K562 (cell line): ENCODE measurements around the gene PMPCA. TPM values are rescaled to one million over a fixed set of nuclear protein-coding genes. Genes with fewer than 3 reads are reported as not detected.

Experiments
- ARID1B ChIP-seq: fragments of 450-650 bp; IDR thresholded peaks from 2 replicates; pipeline ENCODE4 v1.6.1; 2016; ENCODE audit warnings: antibody characterized with exemption, mild to moderate bottlenecking, inconsistent platforms
- ARID3B ChIP-seq: fragments of 250-450 bp; sonication (Bioruptor Pico); IDR thresholded peaks from 2 replicates; pipeline ENCODE4 v1.4.0; 2020; ENCODE audit warnings: borderline replicate concordance
- CBX1 ChIP-seq: sonication (generic); IDR thresholded peaks from 2 replicates; pipeline ENCODE4 v1.6.1; 2016; ENCODE audit warnings: antibody characterized with exemption, low read depth, mild to moderate bottlenecking
- CCNT2 ChIP-seq: IDR thresholded peaks from 2 replicates; pipeline ENCODE4 v1.6.1; 2011; ENCODE audit warnings: borderline replicate concordance, low read depth, mild to moderate bottlenecking, moderate library complexity, mixed read lengths, low read length; ENCODE audit not compliant: insufficient read length; ENCODE audit errors: extremely low read depth
- DNMT1 ChIP-seq: fragments of 450-650 bp; IDR thresholded peaks from 2 replicates; pipeline ENCODE4 v1.6.1; 2016; ENCODE audit warnings: antibody characterized with exemption, mild to moderate bottlenecking
- ERF ChIP-seq: fragments of 450-650 bp; formaldehyde crosslinking; IDR thresholded peaks from 2 replicates; pipeline ENCODE4 v1.4.0; 2020; ENCODE audit warnings: mild to moderate bottlenecking, mixed read lengths
- ETV1 ChIP-seq: fragments of 450-650 bp; conservative IDR thresholded peaks from 2 replicates; pipeline ENCODE4 v1.6.1; 2016; ENCODE audit warnings: missing genetic modification characterization, control low read depth, low read depth, missing compliant biosample characterization
- HDAC2 ChIP-seq: fragments of 450-650 bp; IDR thresholded peaks from 2 replicates; pipeline ENCODE4 v1.6.1; 2016; ENCODE audit warnings: mild to moderate bottlenecking
- HLTF ChIP-seq: fragments of 450-650 bp; IDR thresholded peaks from 2 replicates; pipeline ENCODE4 v1.6.1; 2016
- MAX ChIP-seq: sonication (generic); formaldehyde crosslinking; IDR thresholded peaks from 2 replicates; pipeline ENCODE4 v1.9.0; 2022; ENCODE audit warnings: mild to moderate bottlenecking, missing genetic modification reagents
- MAZ ChIP-seq, 2 experiments: fragments of 450-650 bp in 1 of 2; sonication (generic) in 1 of 2; formaldehyde crosslinking; IDR thresholded peaks in 1 of 2; conservative IDR thresholded peaks in 1 of 2; 2 replicates each; pipeline versions ENCODE4 v1.4.0 to v1.5.0; 2020; ENCODE audit warnings: mild to moderate bottlenecking in 1 of 2, missing genetic modification reagents in 1 of 2
- SIN3A ChIP-seq, 2 experiments: fragments of 150-350 bp in 1 of 2; IDR thresholded peaks; 2 replicates each; pipeline ENCODE4 v1.6.1; 2011 to 2016; ENCODE audit warnings: borderline replicate concordance in 2 of 2, low read depth in 2 of 2, low read length in 2 of 2, mild to moderate bottlenecking in 2 of 2, moderate library complexity in 2 of 2; ENCODE audit not compliant: control insufficient read depth in 1 of 2
- SOX6 ChIP-seq: fragments of 450-650 bp; IDR thresholded peaks from 2 replicates; pipeline ENCODE4 v1.6.1; 2014; ENCODE audit warnings: mild to moderate bottlenecking
- SP2 ChIP-seq: IDR thresholded peaks from 2 replicates; pipeline ENCODE4 v1.6.1; 2011; ENCODE audit warnings: mild to moderate bottlenecking, low read depth, low read length, moderate library complexity; ENCODE audit not compliant: poor library complexity, severe bottlenecking; ENCODE audit errors: extremely low read depth
- SPI1 ChIP-seq: IDR thresholded peaks from 2 replicates; pipeline ENCODE4 v1.6.1; 2011; ENCODE audit warnings: low read depth, low read length, control low read depth, borderline replicate concordance
- TAF1 ChIP-seq: IDR thresholded peaks from 2 replicates; pipeline ENCODE4 v1.6.1; 2011; ENCODE audit warnings: mild to moderate bottlenecking, low read length, moderate library complexity; ENCODE audit not compliant: insufficient read depth, control insufficient read depth, severe bottlenecking; ENCODE audit errors: extremely low read depth
- TAF7 ChIP-seq: fragments of 450-650 bp; IDR thresholded peaks from 2 replicates; pipeline ENCODE4 v1.6.1; 2016; ENCODE audit warnings: missing genetic modification characterization, missing compliant biosample characterization
- TAF9B ChIP-seq: fragments of 450-650 bp; IDR thresholded peaks from 2 replicates; pipeline ENCODE4 v1.6.1; 2018; ENCODE audit warnings: mild to moderate bottlenecking; ENCODE audit not compliant: partially characterized antibody
- TBP ChIP-seq: optimal IDR thresholded peaks from 2 replicates; pipeline ENCODE3; 2011; ENCODE audit warnings: low read depth, low read length, improper control_type of control experiment
- TEAD1 ChIP-seq, 2 experiments: fragments of 450-650 bp in 1 of 2; sonication (generic) in 1 of 2; formaldehyde crosslinking; IDR thresholded peaks; 2 replicates each; pipeline versions ENCODE4 v1.4.0 to v1.8.0; 2020 to 2022; ENCODE audit warnings: mild to moderate bottlenecking in 2 of 2, missing genetic modification reagents in 1 of 2
- TFAP4 ChIP-seq: sonication (generic); formaldehyde crosslinking; IDR thresholded peaks from 2 replicates; pipeline ENCODE4 v1.8.0; 2022; ENCODE audit warnings: missing genetic modification reagents, mild to moderate bottlenecking, moderate library complexity, borderline replicate concordance
- TOE1 ChIP-seq, 2 experiments: fragments of 450-650 bp in 1 of 2; sonication (generic) in 1 of 2; formaldehyde crosslinking in 1 of 2; IDR thresholded peaks; 2 replicates each; pipeline versions ENCODE4 v1.7.1 to v1.8.0; 2016 to 2022; ENCODE audit warnings: borderline replicate concordance in 2 of 2, mild to moderate bottlenecking in 2 of 2, antibody characterized with exemption in 1 of 2, inconsistent platforms in 1 of 2, low read depth in 1 of 2, missing genetic modification reagents in 1 of 2, moderate library complexity in 1 of 2
- ZNF57 ChIP-seq: fragments of 450-650 bp; formaldehyde crosslinking; IDR thresholded peaks from 2 replicates; pipeline ENCODE4 v1.4.0; 2020; ENCODE audit warnings: mild to moderate bottlenecking, moderate library complexity
- polyA plus RNA-seq, 8 experiments: library from polyadenylated mRNA; depleted of rRNA in 4 of 8; stranded (reverse) in 5 of 8; unstranded in 3 of 8; fragments of >200 nt; fragmentation: Nextera tagmentation in 2 of 8; fragmentation: Illumina TruSeq in 1 of 8; extraction: Ambion mirVana in 2 of 8; extraction: Trizol in 1 of 8; gene quantifications; 2 replicates each; pipeline versions ENCODE4 v1.2.1 to v1.2.3, GENCODE V29; 2011 to 2014; ENCODE audit warnings: inconsistent platforms in 1 of 8, missing spikeins in 1 of 8
- total RNA-seq, 7 experiments: library from RNA; depleted of rRNA in 6 of 7; stranded (reverse); fragments of >200 nt in 6 of 7; fragmentation: Illumina TruSeq in 2 of 7; extraction: Trizol in 2 of 7; gene quantifications; 2 replicates each; pipeline versions ENCODE4 v1.2.1 to v1.2.3, GENCODE V29; 2011 to 2021; ENCODE audit warnings: low replicate concordance in 1 of 7

PMPCA gene
- total and polyA plus RNA-seq, 9 of the 15 experiments (the other 6 are each of a cell fraction or from before 2014, with no cell fraction given) = 23.9 to 143 (median 86.6) TPM

GRCh38 chr9:136410500-136411287 lies at the start of gene PMPCA, which contains the start of gene ENTR1 (continued):
- TF ChIP-seq TAF1 (peak; percentile 98), HLTF (peak; percentile 57; the same call in 1 of the 2 replicates), HDAC2 (peak; percentile 55; the same call in 1 of the 2 replicates), TFAP4 (CRISPR knock-in tag) (peak; percentile 20), DNMT1 (no peak), ARID1B (0 out of 2 replicates have a peak, but pooled peaks have one; percentile 6), TAF7 (tag) (peak; percentile 85), SOX6 (no peak), SPI1 (peak; percentile 90), MAX (CRISPR knock-in tag) (peak; percentile 70), TEAD1 (CRISPR knock-in tag; IDR thresholded peaks at IDR 0.05) (no peak), MAZ (CRISPR knock-in tag; conservative IDR thresholded peaks at IDR 0.05 in 1 of 2, IDR thresholded peaks at IDR 0.05 in 1 of 2) (peak; percentile 52 to 73; a peak in 3 of 4 replicates), SP2 (no peak), SIN3A (IDR thresholded peaks at IDR 0.05; ENCODE audit: borderline replicate concordance in 2 of 2, control insufficient read depth in 1 of 2, low read depth in 2 of 2, low read length in 2 of 2) (peak; percentile 9 to 83; a peak in 3 of 4 replicates), ETV1 (tag) (peak; percentile 79), TOE1 (IDR thresholded peaks at IDR 0.05; ENCODE audit: borderline replicate concordance) (no peak), TOE1 (CRISPR knock-in tag; IDR thresholded peaks at IDR 0.05; ENCODE audit: borderline replicate concordance, low read depth) (no peak), ERF (CRISPR knock-in tag) (0 out of 2 replicates have a peak, but pooled peaks have one; percentile 45), CCNT2 (peak; percentile 36), TBP (peak; percentile 90), ZNF57 (CRISPR knock-in tag) (no peak), CBX1 (peak; percentile 8; the same call in 1 of the 2 replicates), TAF9B (peak; percentile 96), ARID3B (peak; percentile 21; the same call in 1 of the 2 replicates)
